Renal cortex interstitium (tissue), 11 donors: ENCODE measurements around the gene TAP2. TPM values are rescaled to one million over a fixed set of nuclear protein-coding genes. Genes with fewer than 3 reads are reported as not detected.

Experiments
- DNase-seq, 11 donors: peaks; one replicate each; pipeline ENCODE4 v3.0.0-alpha.2; 2013; ENCODE audit warnings: low read depth in 9 of 11, low spot score in 4 of 11; ENCODE audit errors: extremely low read depth in 1 of 11
- polyA plus RNA-seq, 3 donors: library from polyadenylated mRNA; unstranded; fragments of 120-200 nt; gene quantifications; one replicate each; pipeline ENCODE4 v1.2.1, GENCODE V29; 2013; ENCODE audit not compliant: insufficient read length in 3 of 3

Gene TAP2
- polyA plus RNA-seq, 3 donors = 9.4 to 19.7 (median 9.5) TPM

DNA sequence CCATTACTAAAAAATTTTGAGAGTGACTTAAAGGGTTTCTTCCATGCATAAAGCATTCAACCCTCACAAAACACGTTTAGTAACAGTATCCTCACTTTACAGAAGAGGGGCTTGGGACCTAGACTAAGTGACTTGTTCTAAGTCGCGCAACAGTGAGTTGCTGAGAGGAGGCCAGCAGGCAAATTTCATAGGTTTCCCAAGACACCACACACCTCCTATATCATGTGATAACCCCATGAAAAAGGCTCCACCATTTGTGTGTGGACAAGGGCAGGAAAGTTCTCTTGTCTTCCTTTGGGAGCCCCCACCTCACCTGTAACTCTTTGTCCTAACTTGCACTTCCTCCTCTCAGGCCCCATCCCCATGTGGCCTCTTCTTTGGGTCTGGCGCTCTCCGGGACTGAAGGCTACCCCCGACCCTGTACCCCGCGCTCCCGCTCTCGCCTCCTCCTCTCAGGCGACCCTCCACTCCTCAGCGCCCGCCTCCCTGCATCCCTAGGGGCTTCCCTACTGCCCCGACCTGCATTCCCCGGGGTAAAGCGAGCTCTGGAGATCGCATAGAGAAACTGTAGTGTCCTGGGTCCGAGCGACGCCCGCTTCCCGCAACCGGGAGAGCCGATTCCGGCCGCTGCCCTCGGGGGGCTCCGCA lies 4.9 kb upstream of the TAP2 start:
- no peak for DNase-seq

DNA sequence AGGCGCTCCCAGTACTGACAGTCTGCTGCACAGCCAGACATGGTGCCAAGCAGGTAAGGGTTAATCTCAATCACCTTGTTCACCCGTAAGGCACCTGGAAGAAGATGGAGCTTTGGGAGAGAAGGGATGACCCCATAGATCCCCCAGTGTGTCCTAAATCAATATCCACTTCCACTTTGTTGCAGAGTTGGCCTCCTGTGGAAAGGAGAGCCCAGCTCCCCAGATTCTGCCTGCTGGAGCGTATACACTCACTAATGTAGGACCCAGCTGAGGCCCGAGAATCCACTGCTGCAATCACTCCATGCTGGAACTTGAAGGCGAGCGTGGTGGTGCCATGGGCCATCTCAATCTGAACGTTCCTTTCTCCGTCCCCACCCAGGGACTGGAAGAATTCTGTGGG lies 4.2 kb upstream of the TAP2 start:
- DNase-seq = no peak

DNA sequence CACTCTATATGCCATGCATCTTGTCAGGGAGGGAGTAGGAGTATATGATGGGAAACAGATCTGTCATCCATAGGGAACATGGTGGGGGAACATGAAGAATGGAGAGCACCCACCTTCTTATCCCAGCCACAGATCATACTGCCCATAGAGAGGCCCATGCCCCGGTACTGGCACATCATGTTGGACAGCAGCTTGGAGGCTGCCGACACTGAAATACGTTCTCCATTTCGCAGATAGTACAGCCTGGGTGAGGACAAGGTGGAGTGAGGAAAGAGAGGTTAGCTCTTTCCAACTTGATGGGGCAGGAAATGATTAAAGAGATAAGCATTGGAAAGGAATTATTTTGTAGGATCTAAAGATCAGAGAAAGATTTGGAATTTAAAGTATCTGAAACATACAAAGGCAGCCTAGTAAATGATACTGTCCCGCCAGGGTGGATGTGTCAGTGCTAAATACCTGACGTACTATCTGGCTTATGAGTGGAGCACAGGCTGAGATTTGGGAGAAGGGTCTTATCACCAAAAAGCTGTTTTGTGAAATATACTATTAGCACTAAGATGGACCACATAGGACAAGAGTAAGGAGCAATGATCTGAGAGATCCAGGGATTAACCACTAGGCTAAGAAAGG lies 3.6 kb upstream of the TAP2 start:
- no peak for DNase-seq

DNA sequence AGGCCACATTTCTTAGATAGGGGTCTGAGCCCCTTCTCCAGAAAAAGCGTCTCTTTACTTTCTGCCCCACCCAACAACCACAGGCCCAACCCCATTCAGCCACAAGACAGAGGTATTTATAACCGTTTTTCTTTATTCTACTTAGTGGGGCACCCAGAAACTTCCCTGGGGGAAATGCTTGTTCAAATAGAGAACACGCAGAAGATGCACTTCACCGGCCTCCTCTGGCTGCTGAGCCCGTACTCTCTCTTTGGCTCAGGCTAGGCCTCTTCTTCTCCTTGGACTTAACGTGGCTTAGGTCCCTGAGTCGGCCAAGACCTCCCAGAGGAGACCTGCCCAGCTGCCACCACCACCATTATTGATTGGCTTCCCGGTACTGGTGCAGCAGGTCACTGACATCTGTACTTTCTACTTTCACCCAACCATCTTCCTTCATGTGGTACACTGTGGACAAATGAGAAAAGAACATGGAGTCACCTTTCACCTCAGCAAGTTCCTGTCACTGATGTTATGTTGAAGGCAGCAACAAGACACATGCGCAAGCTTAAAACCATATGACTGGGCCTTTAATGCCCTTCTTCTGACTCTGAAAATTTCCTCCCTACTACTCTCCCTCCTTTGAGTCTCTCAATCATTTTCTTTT lies 2.2 kb upstream of the TAP2 start:
- no peak for DNase-seq

DNA sequence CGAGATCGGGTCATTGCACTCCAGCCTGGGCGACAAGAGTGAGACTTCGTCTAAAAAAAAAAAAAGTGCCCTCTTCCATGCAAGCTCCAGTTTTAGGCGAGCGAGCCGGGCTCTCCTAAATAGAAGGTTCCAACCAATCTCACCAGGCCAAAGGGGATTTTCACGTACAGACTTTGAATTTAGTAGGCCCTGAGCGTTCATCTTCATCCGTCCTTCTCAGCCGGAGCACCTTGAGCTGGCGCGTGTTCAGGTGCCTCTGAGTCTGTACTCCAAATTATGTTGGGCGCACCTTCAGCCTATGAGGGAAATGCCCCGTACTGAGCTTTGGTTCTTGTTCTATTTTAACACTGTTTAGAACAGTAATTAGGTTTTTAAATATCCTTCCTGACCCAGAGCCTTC lies 817 bp upstream of the TAP2 start:
- no peak for DNase-seq

DNA sequence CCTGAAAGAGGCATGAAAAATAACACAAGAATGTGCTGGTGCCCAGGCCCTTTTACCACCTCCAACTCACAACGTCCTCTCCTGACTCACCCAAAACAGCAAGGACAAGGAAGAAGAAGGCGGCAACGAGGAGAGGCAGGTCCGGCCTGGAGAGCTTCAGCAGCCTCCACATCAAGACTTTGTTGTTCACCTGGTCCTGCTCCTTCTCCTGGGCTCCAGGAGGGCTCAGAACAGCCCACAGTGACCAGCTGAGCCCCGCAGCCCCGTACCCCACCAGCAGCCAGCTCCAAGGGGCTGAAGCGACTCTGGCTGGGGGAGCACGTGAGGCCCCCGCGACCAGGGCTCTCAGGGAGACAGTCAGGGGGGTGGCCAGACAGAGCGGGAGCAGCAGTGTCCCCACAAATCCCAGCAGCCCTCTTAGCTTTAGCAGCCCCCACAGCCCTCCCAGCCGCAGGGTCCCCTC lies 857 bp downstream of the TAP2 start:
- no peak for DNase-seq

DNA sequence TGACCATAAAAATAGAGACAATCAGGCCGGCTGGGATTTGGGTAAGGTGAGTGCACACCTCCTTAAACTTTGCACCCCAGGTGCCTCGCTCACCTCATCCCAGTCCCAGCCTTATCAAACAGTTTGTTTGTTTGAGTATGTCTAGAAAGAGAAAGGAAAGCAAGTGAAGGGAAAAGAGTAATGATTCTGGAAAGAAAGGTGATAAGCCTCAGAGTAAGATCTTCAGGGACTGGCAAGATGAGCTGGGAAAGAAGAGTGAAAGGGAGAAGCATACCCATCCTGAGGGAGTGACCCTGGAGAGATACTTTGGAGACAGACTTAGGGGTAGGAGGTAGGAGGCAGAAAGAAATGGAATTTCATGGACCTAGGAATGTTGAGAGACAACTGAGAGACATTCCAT lies 1.7 kb downstream of the TAP2 start:
- DNase-seq = no peak

DNA sequence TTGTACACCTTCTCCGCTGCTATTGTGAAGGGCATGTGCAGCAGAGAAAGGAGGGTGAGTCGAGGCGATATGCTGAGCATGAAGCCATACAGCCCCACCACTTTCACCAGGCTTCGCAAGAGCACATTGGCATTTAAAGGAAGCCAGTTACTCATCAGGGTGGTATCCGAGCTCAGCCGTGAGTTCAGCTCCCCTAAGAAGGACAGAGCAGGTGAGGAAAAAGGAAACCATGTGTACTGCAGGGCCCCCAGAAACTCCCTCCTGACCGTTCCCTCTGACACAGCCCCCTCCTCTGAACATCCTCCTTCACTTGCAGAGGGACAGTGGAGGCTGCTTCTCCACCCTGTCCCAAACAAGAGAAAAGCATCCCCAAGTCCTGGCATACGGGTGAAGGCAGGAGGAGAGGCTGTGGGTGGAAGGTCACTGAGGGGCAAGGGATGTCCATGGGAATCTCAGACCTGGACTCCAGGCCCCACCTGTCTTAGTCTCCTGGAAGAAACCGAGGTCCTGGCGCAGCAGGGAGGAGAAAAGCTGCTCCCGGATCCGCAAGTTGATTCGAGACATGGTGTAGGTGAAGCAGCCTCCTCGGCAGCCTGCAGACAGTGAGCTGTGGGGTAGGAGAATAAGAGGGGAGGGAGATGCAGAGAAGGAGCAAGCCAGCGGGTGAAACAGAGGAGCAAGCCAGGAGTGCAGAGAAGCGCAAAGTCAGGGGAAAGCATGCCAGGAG lies 3.2 kb downstream of the TAP2 start:
- no peak for DNase-seq

DNA sequence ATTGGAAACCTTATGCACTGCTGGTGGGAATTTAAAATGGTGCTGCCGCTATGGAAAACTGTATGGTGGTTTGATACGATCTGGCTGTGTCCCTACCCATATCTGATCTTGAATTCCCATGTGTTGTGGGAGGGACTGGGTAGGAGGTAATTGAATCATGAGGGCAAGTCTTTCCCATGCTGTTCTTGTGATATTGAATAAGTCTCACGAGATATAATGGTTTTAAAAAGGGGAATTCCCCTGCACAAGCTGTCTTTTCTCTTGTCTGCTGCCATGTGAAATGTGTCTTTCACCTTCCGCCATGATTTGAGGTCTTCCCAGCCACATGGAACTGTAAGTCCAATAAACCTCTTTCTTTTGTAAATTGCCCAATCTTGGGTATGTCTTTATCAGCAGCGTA lies 4.9 kb downstream of the TAP2 start:
- DNase-seq = no peak

DNA sequence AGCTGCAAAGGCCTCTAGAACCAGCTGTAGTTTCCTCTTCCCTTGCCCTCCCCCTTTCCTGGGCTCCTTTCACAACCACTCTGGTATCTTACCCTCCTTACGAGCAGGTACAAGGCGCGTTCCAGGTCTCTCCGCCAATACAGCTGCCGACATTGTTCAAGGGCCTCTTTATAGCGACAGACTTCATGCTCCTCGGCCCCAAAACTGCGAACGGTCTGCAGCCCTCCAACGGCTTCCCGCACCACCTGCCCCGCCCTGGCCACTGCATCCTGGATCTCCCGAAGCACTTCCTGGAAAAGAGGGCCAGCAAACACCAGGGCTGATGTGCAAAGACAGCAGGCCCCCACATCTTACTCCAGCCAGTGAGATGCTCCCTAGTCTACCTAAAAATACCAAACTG lies 6.0 kb downstream of the TAP2 start:
- DNase-seq = no peak

DNA sequence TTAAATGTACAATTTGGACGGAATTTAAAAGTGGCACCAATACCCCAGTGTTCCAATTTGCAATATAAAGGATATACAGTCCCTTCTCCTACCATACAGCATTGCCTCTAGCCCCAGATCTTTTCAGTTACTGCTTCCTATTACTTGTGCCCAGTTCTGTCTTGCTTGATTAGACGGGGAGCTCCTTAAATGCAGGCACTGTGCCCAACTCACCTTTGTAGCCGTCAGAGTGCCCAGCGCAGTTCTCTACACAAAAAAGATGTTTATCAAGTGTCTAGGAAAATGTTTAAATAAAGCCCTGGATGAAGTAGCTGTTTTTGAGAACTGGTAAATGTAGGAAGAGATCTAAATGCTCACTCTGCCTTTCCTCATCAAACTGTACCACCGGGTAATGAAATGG lies 7.6 kb downstream of the TAP2 start:
- no peak for DNase-seq

DNA sequence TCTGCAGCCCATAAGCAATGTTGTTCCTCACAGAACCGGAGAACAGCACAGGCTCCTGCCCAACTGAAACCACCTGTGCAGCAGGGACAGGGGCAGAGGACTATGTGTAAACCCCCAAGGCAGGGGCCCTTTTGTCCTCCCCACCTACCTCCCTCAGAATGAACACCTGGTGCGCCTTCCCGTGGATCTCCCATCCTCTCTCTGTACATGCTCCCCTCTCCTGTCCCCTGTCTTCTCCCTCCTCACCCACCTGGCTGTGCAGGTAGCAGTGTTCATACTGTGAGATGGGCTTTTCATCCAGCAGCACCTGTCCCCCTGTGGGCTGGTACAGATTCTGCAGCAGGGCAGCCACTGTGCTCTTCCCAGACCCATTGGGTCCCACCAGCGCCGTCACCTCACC lies 8.5 kb downstream of the TAP2 start:
- DNase-seq = no peak

DNA sequence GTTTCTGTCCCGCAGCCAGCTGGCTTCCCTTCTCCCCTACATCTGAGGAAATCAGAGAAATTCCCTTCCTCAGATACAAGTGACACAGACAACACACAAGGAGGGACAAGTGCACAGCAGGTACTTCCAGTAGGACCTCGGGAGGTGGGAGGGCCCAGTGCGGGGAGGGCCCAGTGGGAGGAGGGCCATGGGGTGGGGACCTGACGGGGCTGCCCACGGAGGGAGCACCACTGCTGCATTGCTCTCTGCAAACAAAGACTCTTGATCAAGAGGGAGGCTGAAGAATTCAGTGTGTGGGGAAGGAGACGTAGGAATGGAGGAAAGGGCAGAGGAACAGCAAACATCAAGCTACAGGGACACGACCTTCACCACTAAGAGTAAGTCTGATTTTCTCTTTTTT lies 9.0 kb downstream of the TAP2 start:
- DNase-seq = no peak

DNA sequence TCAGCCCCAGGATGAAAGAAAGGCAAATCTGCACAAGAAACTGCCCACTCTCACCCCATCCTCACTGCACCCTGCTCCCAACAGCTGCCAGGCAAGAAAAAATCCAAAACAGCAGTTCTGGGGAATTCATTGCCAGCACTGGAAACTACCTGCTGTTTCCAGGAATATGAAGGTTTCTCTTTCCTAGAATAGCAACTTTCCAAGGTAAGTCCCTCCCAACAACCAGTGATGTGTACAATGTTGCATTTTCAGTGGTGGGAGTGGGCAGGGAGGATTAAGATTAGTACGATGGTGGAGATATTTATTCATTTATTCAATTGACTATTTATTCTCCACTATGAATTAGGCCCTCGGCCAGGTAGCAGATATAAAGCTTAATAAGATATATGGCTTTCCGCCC lies 11.5 kb downstream of the TAP2 start:
- no peak for DNase-seq

DNA sequence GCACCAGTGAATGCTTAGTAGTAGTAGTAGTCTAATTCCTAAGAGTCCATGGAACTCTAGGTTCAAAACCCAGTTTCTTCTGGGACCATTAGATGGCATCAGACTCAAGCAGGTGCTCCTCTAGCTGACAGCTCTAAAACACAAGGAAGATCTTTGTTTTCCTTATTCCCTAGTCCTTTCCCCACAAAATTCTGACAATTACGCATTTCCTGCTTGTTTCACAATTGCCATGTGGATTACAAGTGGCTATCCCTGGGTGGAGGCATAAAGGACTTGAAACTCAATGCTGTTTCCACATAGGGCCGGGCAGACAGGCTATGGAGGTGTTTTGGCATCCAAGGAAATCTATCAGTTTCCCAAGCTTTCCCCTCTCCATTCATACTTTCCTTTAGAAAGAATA lies 12.6 kb downstream of the TAP2 start:
- peak in 2 of 11 donors; percentile 4 to 11 for DNase-seq

DNA sequence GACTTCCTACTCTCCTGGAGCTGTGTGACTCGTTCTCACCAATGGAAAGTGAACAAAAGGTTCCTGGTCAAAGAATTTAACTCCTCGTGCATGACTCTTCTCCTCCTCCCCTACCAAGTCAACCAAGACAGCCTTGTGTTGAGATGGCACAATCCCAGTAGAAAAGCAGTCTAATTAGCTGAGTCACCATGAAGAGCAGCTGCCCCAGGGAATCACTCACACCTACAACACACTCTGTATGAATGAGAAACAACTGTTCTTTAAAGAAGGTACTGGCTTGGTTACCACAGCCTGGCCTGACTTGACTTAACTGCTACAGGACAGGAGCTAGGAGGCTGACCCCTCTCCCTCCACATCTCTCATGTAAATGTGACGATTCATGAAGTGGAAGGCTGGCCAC lies 18.8 kb downstream of the TAP2 start:
- no peak for DNase-seq

DNA sequence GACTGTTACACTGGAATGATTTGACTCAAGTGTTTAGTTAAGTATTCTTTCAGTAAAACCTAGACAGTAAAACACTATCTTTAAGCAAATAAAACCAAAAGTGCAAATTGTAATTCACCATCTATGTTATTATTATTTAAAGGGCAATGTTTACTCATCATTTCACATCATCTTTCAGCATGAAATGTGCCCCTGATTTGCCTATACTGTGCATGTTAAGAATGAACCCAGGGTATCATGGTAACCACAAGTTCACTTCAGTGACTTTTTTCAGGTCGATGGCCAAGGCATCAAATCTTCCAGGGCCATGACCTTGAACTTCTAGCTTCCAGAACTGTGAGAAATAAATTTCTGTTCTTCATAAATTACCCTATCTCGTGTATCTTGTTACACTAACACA lies 19.7 kb downstream of the TAP2 start:
- DNase-seq = no peak

DNA sequence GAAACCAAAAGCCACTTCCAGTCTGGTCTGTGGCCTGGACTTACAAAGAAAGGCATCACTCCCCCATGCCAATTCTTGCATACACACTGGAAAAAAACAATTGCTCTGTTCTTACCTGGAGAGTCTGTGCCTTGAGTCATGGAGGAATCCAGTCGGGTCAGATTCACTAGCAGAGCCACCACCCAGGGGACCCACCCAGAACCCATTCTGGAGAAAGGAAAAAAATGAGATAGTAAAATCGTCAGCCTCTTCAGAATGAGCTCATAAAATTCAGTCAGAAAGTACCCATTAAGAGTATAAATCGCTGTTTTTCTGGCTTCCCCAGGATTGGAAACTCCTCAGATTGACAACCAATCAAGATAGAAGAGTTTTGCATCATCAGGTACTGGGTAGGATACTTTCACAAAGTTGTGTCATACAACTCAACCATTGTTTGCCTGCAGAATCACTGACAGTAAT lies 21.8 kb downstream of the TAP2 start, which contains the start of gene HLA-DOB:
Gene HLA-DOB (minus strand): TSS at position 257 of the 459 bp plus-strand sequence. CDS start 51 bp downstream, at position 206.
- DNase-seq = no peak

DNA sequence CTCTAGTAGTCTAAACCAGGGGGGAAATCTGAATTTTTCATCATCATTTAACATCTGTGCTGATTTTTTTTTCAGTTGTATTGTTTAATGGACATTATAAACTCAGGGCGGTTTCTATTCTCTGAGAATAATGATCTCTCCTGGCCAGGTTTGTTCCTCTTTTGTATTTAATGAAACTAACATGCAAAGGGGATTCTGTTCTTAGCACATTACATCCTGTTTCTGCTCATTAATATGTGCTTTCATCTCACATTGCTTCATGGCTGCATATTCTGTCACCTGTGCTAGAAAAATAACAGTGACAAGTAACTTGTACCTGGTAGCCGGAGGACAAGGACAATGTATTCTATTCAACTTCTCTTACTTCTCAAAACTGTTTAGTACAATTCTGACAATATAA lies 22.5 kb downstream of the TAP2 start:
- no peak for DNase-seq

DNA sequence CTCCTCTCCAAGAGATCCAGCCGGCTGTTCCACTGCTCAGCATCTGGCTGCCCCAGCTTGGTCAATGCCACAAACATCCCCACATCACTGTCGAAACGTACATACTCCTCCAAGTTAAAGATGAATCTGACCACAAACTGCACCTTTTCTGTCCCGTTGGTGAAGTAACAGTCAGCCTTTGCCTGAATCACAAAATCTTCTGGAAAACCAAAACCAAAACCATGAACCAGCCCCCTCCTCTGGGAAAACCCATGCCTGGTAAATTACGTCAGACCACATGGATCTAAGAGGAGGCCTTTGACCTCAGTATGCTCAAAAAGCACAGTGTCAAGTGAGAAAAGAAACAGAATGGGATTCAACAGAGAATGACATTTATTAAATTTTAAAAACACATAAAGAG lies 23.4 kb downstream of the TAP2 start:
- no peak for DNase-seq
